Middle frontal gyrus (tissue), 1 donor: ENCODE data around the gene TTC7B.

Experiments
- DNase-seq: peaks from one replicate; pipeline ENCODE4 v3.0.0-alpha.2; 2015; ENCODE audit warnings: low spot score; ENCODE audit errors: extremely low spot score

The TTC7B gene

GRCh38 chr14:90602088-90602687 is 214.0 kb downstream of the TTC7B start:
- no peak for DNase-seq

DNA sequence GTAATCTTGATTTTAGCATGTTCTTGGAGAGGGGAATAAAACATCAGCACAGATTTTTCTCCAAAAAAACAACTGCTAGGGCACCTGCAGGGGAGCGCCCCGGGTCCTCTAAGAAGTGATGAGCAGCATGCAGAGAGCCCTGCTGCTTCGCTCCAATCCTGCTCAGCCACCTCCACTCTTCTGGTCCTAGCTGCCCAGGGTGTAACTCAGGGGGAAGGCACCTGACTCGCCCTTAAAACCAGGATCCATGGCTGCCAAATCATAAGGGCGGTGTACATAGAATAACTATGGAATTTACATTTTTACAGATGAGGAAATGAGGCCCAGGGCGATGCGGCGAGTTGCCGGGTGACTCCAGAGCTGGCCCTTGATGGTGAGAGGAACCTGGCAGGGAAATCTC is 214.7 kb downstream of the TTC7B start:
- no peak for DNase-seq

DNA sequence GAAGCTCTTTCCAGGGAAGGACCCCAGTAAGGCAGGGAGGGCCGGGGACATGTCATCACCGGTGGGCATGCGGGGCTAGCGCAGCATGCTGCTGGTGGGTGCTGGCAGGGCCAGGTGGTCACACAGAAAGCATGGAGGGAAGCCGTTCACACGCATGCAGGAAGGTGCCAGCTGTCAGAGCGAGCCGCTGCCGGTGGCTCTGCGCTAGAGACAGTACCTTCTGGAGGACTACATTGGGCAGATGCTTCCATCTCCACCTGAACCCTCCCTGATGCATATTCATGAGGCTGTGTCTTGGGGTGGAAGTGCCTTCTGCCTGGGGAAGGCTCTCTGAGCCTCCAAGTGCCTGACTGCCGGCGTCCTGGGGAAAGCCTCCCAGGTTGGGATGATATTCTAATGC is 215.6 kb downstream of the TTC7B start:
- DNase-seq = no peak

- DNase-seq = no peak
These were observed 216.3 kb downstream of the TTC7B start for GRCh38 chr14:90599748-90600507.

DNA sequence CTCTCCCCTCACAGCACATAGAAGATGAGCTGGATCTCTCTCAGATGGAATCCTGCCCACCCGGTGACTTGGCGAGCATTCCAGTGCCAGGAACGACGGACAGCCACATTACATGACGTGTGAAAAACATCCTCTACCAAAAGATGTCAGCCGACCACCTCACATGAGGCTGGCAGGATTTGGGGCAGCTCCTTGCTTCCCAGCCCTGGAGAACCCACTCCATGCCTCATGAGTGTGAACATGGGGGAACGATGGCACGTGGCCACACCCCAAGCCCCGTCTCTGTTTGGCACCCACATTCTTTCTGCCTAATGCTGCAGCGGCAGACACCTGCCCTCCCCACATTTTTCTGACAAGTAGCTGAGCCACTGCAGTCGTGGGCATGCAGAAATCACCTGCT is 216.9 kb downstream of the TTC7B start:
- no peak for DNase-seq

- DNase-seq = no peak
These were observed 218.3 kb downstream of the TTC7B start for GRCh38 chr14:90597961-90598360.

DNA sequence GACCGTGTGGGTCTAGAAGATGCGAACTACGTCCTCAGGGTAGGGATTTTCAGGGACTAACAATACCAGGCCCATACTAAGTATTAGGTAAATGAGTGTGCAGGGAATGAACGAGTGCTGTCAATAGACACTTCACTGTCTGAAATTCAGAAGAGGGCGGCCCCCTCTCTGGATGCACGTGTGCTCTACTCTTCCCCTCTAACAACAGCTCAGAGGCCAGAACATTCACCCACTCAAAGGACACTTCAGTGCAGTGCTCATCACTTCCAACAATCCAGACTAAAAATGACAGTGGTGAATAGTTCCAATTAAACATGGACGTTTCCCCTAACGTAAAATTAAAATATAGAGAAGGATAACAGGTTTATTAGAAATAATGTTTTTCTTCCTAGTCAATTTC is 219.5 kb downstream of the TTC7B start:
- DNase-seq = no peak

DNA sequence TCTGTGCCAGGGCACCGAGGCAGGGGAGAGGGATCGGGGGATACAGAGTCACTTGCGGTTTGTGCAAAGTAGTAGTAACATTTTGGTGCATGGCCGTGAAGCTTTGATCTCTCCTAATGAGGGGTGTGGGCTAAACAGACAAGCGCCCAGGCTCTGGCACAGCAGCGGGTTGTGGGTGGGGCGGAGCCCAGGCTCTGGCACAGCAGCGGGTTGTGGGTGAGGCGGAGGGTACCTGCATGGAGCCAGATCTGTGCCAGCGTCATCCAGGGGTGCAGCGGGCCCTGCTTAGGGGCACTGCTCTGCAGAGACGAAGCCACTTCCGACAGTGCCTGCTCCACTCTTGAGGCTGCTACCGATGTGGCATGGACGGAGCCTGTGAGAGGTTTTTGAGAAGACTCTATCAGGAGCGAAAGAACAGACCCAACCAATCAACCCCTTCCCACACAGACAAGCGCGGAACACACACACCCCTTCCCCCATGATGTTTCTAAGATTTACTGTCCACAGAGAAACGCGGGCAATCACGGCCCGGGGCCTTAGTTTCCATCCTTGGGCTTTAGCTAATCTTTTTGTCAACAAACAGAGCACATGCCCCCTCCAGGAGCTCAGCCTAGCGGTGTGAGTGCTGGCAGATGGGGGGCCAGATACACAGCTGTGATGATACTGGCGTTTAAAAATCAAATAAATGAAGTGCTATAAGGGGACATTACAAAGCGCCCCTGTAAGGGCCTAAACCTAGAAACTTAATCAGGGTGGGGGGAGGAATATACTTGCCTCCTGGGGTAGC is 222.8 kb downstream of the TTC7B start:
- no peak for DNase-seq

- no peak for DNase-seq
These were observed 223.6 kb downstream of the TTC7B start for GRCh38 chr14:90592655-90593054.

DNA sequence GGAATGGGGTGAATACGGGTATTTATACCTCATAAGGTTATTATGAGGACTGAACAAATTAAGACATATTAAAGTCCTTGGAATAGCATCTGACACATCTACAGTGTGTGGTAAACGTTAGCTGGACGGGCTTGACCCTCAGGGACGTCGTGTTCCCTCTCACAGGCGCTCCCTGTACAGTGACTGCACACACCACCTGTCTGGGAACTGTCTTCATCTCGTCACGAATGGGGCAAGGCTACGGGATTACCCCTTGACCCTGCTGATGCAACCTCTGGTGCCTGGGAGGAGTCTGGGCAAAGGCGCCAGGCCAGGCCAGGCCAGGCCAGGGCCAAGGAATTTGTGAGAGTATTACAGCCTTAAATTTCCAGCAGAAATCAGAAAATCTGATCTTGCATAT is 228.3 kb downstream of the TTC7B start:
- no peak for DNase-seq

DNA sequence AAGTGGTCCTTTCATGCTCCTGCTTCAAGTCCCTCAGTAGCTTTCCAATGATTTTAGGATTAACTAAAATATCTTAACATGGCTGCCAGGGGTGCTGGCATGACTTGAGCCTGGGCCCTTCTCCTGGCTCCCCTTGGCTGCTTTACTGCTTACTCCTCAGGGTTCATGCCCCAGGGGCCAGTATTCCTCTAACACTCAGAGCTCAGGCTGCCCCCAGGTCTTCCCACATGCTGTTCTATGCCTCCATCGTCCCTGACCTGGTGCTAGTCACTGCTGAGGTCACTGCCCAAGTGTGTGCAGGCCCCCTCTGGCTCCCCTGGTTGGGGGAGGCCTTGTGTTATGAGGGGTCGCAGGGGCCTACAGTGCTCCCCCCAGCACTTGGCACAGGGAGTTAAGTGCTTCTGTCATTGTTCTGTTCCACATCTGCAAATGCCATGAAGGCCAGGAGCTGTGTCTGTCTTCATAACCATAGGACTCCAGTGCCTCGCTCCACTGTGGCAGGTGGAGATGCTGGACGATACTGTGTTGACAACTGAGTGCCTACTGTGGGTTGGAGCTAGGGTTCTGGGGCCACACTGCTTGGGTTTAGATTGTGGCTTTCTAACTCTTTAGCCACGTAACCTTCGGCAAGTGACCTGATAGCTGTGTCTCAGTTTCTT is 228.8 kb downstream of the TTC7B start:
- DNase-seq = no peak

DNA sequence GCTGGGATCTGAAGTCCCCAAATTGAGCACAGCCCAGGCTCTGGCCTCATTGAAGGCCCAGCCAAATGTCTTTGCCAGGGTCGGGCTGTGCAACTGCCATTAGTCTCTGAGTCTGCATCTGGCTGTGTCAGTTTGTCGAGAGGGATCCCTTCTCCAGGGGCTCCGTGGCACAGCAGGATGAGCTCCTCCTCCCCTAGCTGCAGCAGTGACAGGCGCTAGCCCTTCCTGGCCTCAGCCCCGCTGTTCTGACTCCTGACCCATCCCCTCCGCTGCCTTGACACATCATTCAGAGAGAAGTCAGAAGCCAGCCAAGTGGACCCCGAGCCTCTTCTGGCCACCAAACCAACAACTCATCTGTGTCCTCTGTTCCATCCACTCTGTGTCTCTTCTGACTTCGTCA is 231.1 kb downstream of the TTC7B start:
- DNase-seq = no peak

- no peak for DNase-seq
These were observed 232.2 kb downstream of the TTC7B start for GRCh38 chr14:90583916-90584605.

GRCh38 chr14:90583427-90583826 is 232.8 kb downstream of the TTC7B start:
- no peak for DNase-seq

DNA sequence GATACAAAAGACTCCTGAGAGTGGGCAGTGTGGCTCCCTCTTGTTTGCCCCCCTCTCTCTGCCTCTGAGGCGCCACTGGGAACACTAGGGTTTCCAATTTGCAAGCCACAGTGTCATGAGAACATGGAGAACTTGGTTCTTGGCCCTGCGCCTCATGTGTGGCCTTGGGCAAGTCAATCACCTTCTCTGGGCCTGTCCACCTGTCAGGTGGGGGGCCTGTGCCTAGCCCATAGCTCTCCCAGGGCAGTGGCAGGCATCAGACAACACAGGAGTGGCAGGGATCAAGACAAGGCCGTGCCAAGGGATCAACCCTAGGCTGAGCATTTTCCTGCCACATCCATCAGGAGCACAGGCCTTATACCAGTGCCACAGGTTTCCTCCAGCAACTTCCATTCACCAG is 234.1 kb downstream of the TTC7B start:
- no peak for DNase-seq

- DNase-seq = no peak
These were observed 234.5 kb downstream of the TTC7B start for GRCh38 chr14:90581745-90582144.

DNA sequence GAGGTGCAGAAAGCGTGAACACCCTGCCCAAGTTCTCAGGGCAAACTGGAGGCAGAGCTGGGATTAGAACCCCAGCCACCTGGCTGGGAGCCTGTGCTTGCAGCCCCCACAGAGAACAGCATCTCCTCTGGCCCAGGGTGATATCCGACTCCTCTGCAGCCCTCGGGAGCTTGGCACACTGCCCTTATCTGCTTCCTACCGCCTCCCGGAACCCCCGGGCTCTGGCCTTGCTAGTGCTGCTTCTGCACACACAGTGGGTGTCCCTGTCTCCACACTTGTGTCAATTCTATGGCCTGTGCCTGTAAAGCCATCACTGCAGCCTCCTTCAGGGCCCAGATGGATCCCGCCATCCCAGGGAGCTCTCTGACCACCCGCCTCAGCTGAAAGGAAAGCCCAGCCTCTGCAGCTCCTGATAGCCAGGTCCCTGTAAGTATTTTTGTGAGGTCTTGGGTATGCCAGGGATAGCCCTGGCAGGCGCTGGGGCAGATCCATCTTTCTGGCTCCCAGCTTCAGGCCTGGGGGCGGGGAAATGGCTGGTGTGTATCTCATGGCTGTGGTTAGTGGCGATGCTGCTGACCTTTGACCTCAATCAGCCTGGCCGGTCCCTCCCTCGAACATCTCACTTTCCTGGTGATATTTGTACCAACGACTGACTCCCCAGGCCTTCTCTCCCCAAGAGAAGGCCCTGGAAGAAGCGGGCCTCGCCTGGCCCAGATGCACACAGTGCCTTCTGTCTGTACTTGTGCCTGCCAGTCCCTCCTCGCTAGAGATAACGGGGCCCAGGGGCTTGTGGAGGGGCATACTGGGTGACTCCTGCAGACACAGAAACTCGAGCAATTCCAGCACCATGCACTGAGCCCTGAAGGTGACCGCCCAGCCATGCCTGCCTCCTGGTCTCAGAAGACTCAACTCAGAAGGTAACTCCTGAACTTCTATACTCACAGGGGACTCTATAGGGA is 235.6 kb downstream of the TTC7B start:
- no peak for DNase-seq

GRCh38 chr14:90579816-90580215 is 236.4 kb downstream of the TTC7B start:
- no peak for DNase-seq

GRCh38 chr14:90579088-90579487 is 237.1 kb downstream of the TTC7B start:
- DNase-seq = no peak

DNA sequence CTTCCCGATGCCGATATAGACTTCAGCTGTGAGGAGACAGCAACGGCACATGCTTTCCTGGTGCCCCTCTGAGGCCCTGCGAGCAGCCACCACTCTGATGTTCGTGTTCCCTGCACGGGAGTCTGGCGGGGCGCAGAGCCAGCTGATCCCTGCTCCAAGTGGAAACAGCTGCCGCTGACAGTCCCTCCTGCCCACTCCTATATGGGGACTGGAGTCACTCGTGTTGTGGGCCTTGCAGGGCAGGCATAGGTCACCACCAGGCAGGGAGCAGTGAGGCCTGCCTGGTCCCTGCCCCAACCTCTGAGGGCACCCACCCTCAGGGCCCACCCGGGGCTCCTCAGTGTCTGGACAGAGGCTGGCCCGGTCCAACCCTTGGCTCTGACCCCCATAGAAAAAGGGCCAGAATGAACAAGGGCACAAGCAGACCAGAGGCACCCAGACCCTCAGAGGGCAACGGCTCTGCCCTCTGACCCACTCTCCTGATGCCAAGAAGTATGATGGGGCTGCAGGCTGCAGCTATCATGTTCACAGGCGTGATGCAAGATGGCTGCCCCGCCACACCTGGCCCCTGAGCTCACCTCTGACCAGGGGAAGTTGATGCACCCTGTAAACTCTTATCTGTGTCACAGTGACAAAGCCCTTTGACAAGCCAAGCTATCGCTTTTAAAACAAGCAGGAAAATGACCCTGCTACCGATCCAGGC is 237.8 kb downstream of the TTC7B start:
- no peak for DNase-seq
